Measurements from ENCODE around the gene SPAM1.

GRCh38 chr7:123929107-123929506 is 4.1 kb downstream of the SPAM1 start:
- TF ChIP-seq CTCF (IDR thresholded peaks at IDR 0.05) (no peak), EP300 (IDR thresholded peaks at IDR 0.05) (no peak), POLR2A (IDR thresholded peaks at IDR 0.05; ENCODE audit: low read depth) (no peak), POLR2AphosphoS5 (IDR thresholded peaks at IDR 0.05) (no peak)
